NCI-H1417 (cell line): ENCODE results near the gene FLYWCH2.
"Not testable (repeated sequence)": the region's sequence is repeated elsewhere in the genome, so short reads cannot be mapped to it uniquely, and the experiment has no call there.

Experiments used
- DNase-seq, 3 experiments: peaks; one replicate each; lab custom pipeline; 2025; lab: John Stamatoyannopoulos, UW

FLYWCH2 gene

GRCh38 chr16:2912330-2913199, 29.6 kb downstream of the FLYWCH2 start:
- peak; percentile 40 to 50 (median 46) for DNase-seq

- no peak for DNase-seq
These were observed 30.6 kb downstream of the FLYWCH2 start for GRCh38 chr16:2913603-2914002.

- DNase-seq = no peak
These were observed 31.2 kb downstream of the FLYWCH2 start for GRCh38 chr16:2914233-2914632.

- no peak for DNase-seq
These were observed 32.3 kb downstream of the FLYWCH2 start for GRCh38 chr16:2915196-2915929.

GRCh38 chr16:2919511-2920255, 36.7 kb downstream of the FLYWCH2 start:
- DNase-seq = peak; percentile 47 to 89 (median 81)

GRCh38 chr16:2923481-2923880, 40.5 kb downstream of the FLYWCH2 start:
- DNase-seq = no peak

GRCh38 chr16:2924901-2925755, 42.1 kb downstream of the FLYWCH2 start:
- no peak for DNase-seq

- DNase-seq = peak in 2 of 3 experiments; percentile 61 to 63
These were observed 43.1 kb downstream of the FLYWCH2 start for GRCh38 chr16:2925951-2926649.

GRCh38 chr16:2926650-2926999, 43.6 kb downstream of the FLYWCH2 start:
- DNase-seq = peak in 1 of 3 experiments; percentile 63

GRCh38 chr16:2927010-2927646, 44.1 kb downstream of the FLYWCH2 start:
- DNase-seq = peak; percentile 81 to 99 (median 93)

- not testable (repeated sequence) for DNase-seq
These were observed 45.1 kb downstream of the FLYWCH2 start for GRCh38 chr16:2928151-2928550.

GRCh38 chr16:2928796-2929195, 45.8 kb downstream of the FLYWCH2 start:
- no peak for DNase-seq

- no peak for DNase-seq
These were observed 46.7 kb downstream of the FLYWCH2 start for GRCh38 chr16:2929693-2930092.

GRCh38 chr16:2930236-2930635, 47.2 kb downstream of the FLYWCH2 start:
- DNase-seq = no peak

GRCh38 chr16:2931231-2931914, 48.4 kb downstream of the FLYWCH2 start:
- DNase-seq = not testable (repeated sequence)

- DNase-seq = no peak
These were observed 50.1 kb downstream of the FLYWCH2 start for GRCh38 chr16:2933136-2933535.

- no peak for DNase-seq
These were observed 50.7 kb downstream of the FLYWCH2 start for GRCh38 chr16:2933701-2934100.

GRCh38 chr16:2934450-2934849, 51.4 kb downstream of the FLYWCH2 start:
- DNase-seq = no peak

- no peak for DNase-seq
These were observed 53.5 kb downstream of the FLYWCH2 start for GRCh38 chr16:2936436-2937011.
